Measurements from ENCODE around the gene HK1. TPM values are rescaled to one million over a fixed set of nuclear protein-coding genes. Genes with fewer than 3 reads are reported as not detected.

HK1 gene
- total and polyA plus RNA-seq, 12 donors = 18.4 to 79.3 (median 45.1) TPM

GRCh38 chr10:69394020-69394419 is 115.7 kb downstream of the HK1 start:
- intact Hi-C loops (cut with DNase I) = loop anchor here in 1 of 2 donors (5.0 kb wide), 1 partner anchor 157 kb away; no protein-coding TSS in a partner anchor
- TF ChIP-seq CTCF (IDR thresholded peaks at IDR 0.05) (no peak), POLR2A (IDR thresholded peaks at IDR 0.05) (no peak)
- WGBS, 4 donors = 71 to 82% (median 80%) methylated on average over 1 of the region's 1 CpG
- Histone ChIP-seq H3K27me3 (no peaks in the 10 kb centered on the region), H3K9me3 (replicated peaks in 1 of 3) (no peaks in the 10 kb centered on the region), H3K27ac (no peak overlapping the region), H3K4me1 (replicated peaks in 1 of 2) (no peaks in the 10 kb centered on the region), H3K36me3 (replicated peaks in 1 of 2) (peaks cover 0 to 45% of the 10 kb centered on the region in 2 donors), H3K4me3 (no peak overlapping the region)
- DNase-seq = no peak

GRCh38 chr10:69397972-69398371 is 119.7 kb downstream of the HK1 start:
- Histone ChIP-seq H3K36me3 (replicated peaks in 1 of 2) (peaks cover 0 to 61% of the 10 kb centered on the region in 2 donors), H3K27me3 (no peaks in the 10 kb centered on the region), H3K27ac (peak overlapping the region in 1 of 5 donors; percentile 73), H3K9me3 (replicated peaks in 1 of 3) (no peaks in the 10 kb centered on the region), H3K4me3 (no peak overlapping the region), H3K4me1 (replicated peaks in 1 of 2) (no peaks in the 10 kb centered on the region)
- WGBS, 4 donors = 68 to 77% (median 75%) methylated on average over 1 of the region's 1 CpG
- TF ChIP-seq CTCF (IDR thresholded peaks at IDR 0.05) (no peak), POLR2A (IDR thresholded peaks at IDR 0.05) (no peak)
- no peak for DNase-seq
- intact Hi-C loops (cut with DNase I) = no loop called here

GRCh38 chr10:69398466-69398865 is 120.2 kb downstream of the HK1 start:
- H3K36me3 ChIP-seq (replicated peaks in 1 of 2) = peaks cover 0 to 58% of the 10 kb centered on the region in 2 donors

GRCh38 chr10:69400936-69401335 is 122.6 kb downstream of the HK1 start:
- no peaks in the 10 kb centered on the region for H3K27me3 ChIP-seq
- no peaks in the 10 kb centered on the region for H3K9me3 ChIP-seq (replicated peaks in 1 of 3)
- DNase-seq = no peak
- WGBS, 4 donors = 89 to 96% (median 95%) methylated on average over 16 to 23 of the region's 23 CpGs
- peaks cover 0 to 41% of the 10 kb centered on the region in 2 donors for H3K36me3 ChIP-seq (replicated peaks in 1 of 2)
- H3K4me1 ChIP-seq (replicated peaks in 1 of 2) = no peaks in the 10 kb centered on the region
- intact Hi-C loops (cut with DNase I) = no loop called here
- no peak overlapping the region for H3K27ac ChIP-seq
- TF ChIP-seq CTCF (IDR thresholded peaks at IDR 0.05) = no peak
- no peak for TF ChIP-seq POLR2A (IDR thresholded peaks at IDR 0.05)
- H3K4me3 ChIP-seq = no peak overlapping the region

More at GRCh38 chr10:69398466-69398865, 120.2 kb downstream of the HK1 start:
- TF ChIP-seq CTCF (IDR thresholded peaks at IDR 0.05) (no peak), POLR2A (IDR thresholded peaks at IDR 0.05) (no peak)
- Histone ChIP-seq H3K9me3 (replicated peaks in 1 of 3) (no peaks in the 10 kb centered on the region), H3K4me1 (replicated peaks in 1 of 2) (no peaks in the 10 kb centered on the region), H3K27ac (peak overlapping the region in 1 of 5 donors; percentile 73), H3K27me3 (no peaks in the 10 kb centered on the region), H3K4me3 (no peak overlapping the region)
- WGBS, 4 donors = 80 to 90% (median 82%) methylated on average over 14 to 16 of the region's 16 CpGs
- no peak for DNase-seq
- intact Hi-C loops (cut with DNase I) = no loop called here

Data from adrenal gland (tissue), 12 donors.